ENCODE data around the gene CCDC87. TPM values are rescaled to one million over a fixed set of nuclear protein-coding genes. Genes with fewer than 3 reads are reported as not detected.

The CCDC87 gene
- total and polyA plus RNA-seq, 2 of the 8 experiments (the other 6 are each of a cell fraction or from before 2014, with no cell fraction given), result 0.32 to 0.99 TPM

DNA sequence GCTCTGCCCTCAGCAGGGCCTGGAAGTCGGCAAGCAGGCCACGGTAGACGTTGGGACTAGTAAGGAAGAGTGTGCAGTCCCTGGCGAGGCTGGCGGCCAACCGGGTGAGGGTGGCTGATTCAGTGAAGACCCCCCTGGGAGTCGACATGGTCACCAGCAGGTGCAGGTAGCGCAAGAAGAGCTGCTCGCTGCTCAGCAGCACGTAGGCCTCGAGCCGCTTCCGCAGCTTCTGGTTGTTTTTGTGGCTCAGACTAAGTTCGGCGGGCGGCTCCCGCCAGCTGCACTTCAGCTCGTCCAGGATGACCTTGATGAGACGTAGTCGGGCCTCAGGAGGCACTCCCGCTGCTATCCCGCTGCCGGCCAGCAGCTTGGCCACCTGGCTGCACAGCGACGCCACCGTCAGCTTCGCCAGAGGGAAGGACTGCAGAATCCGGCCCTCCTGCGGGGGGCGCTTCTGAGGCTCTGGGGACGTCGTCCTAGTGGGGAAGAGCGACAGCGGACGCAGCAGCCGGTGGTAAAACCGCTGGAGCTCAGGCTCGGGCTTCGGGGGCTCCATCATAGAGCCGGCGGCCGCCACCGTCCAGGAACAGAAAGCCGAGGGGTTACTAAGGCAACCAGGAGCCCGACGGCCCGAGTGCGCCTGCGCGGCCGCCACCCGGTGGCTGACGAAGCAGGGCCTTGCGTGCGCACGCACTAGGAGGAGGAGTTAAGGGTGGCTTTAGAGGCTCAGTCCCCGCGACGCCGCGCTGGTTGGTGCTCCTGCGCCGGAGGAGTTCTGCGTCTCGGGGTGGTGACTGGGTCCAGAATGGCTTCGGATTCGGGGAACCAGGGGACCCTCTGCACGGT, at the start of gene CCDC87, which contains the start of gene CCS (continued):
- TF ChIP-seq, protein P1, sequence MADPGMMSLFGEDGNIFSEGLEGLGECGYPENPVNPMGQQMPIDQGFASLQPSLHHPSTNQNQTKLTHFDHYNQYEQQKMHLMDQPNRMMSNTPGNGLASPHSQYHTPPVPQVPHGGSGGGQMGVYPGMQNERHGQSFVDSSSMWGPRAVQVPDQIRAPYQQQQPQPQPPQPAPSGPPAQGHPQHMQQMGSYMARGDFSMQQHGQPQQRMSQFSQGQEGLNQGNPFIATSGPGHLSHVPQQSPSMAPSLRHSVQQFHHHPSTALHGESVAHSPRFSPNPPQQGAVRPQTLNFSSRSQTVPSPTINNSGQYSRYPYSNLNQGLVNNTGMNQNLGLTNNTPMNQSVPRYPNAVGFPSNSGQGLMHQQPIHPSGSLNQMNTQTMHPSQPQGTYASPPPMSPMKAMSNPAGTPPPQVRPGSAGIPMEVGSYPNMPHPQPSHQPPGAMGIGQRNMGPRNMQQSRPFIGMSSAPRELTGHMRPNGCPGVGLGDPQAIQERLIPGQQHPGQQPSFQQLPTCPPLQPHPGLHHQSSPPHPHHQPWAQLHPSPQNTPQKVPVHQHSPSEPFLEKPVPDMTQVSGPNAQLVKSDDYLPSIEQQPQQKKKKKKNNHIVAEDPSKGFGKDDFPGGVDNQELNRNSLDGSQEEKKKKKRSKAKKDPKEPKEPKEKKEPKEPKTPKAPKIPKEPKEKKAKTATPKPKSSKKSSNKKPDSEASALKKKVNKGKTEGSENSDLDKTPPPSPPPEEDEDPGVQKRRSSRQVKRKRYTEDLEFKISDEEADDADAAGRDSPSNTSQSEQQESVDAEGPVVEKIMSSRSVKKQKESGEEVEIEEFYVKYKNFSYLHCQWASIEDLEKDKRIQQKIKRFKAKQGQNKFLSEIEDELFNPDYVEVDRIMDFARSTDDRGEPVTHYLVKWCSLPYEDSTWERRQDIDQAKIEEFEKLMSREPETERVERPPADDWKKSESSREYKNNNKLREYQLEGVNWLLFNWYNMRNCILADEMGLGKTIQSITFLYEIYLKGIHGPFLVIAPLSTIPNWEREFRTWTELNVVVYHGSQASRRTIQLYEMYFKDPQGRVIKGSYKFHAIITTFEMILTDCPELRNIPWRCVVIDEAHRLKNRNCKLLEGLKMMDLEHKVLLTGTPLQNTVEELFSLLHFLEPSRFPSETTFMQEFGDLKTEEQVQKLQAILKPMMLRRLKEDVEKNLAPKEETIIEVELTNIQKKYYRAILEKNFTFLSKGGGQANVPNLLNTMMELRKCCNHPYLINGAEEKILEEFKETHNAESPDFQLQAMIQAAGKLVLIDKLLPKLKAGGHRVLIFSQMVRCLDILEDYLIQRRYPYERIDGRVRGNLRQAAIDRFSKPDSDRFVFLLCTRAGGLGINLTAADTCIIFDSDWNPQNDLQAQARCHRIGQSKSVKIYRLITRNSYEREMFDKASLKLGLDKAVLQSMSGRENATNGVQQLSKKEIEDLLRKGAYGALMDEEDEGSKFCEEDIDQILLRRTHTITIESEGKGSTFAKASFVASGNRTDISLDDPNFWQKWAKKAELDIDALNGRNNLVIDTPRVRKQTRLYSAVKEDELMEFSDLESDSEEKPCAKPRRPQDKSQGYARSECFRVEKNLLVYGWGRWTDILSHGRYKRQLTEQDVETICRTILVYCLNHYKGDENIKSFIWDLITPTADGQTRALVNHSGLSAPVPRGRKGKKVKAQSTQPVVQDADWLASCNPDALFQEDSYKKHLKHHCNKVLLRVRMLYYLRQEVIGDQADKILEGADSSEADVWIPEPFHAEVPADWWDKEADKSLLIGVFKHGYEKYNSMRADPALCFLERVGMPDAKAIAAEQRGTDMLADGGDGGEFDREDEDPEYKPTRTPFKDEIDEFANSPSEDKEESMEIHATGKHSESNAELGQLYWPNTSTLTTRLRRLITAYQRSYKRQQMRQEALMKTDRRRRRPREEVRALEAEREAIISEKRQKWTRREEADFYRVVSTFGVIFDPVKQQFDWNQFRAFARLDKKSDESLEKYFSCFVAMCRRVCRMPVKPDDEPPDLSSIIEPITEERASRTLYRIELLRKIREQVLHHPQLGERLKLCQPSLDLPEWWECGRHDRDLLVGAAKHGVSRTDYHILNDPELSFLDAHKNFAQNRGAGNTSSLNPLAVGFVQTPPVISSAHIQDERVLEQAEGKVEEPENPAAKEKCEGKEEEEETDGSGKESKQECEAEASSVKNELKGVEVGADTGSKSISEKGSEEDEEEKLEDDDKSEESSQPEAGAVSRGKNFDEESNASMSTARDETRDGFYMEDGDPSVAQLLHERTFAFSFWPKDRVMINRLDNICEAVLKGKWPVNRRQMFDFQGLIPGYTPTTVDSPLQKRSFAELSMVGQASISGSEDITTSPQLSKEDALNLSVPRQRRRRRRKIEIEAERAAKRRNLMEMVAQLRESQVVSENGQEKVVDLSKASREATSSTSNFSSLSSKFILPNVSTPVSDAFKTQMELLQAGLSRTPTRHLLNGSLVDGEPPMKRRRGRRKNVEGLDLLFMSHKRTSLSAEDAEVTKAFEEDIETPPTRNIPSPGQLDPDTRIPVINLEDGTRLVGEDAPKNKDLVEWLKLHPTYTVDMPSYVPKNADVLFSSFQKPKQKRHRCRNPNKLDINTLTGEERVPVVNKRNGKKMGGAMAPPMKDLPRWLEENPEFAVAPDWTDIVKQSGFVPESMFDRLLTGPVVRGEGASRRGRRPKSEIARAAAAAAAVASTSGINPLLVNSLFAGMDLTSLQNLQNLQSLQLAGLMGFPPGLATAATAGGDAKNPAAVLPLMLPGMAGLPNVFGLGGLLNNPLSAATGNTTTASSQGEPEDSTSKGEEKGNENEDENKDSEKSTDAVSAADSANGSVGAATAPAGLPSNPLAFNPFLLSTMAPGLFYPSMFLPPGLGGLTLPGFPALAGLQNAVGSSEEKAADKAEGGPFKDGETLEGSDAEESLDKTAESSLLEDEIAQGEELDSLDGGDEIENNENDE (IDR thresholded peaks at IDR 0.05; ENCODE audit: insufficient replicate concordance, low read length), result no peak
- TF ChIP-seq, protein P2, sequence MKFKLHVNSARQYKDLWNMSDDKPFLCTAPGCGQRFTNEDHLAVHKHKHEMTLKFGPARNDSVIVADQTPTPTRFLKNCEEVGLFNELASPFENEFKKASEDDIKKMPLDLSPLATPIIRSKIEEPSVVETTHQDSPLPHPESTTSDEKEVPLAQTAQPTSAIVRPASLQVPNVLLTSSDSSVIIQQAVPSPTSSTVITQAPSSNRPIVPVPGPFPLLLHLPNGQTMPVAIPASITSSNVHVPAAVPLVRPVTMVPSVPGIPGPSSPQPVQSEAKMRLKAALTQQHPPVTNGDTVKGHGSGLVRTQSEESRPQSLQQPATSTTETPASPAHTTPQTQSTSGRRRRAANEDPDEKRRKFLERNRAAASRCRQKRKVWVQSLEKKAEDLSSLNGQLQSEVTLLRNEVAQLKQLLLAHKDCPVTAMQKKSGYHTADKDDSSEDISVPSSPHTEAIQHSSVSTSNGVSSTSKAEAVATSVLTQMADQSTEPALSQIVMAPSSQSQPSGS (IDR thresholded peaks at IDR 0.05; ENCODE audit: low read length), result no peak
- TF ChIP-seq TEAD4 (IDR thresholded peaks at IDR 0.05; ENCODE audit: low read depth, low read length), result 0 out of 2 replicates have a peak, but pooled peaks have one; percentile 3
- TF ChIP-seq TAF7 (optimal IDR thresholded peaks at IDR 0.05; ENCODE audit: borderline replicate concordance, low read depth, low read length), result peak; percentile 77
- 0 out of 2 replicates have a peak, but pooled peaks have one; percentile 26 for TF ChIP-seq SP1 (IDR thresholded peaks at IDR 0.05; ENCODE audit: low read depth, low read length)
- no peak for TF ChIP-seq JUN (IDR thresholded peaks at IDR 0.05; ENCODE audit: low read depth, low read length)
- TF ChIP-seq GABPA (IDR thresholded peaks at IDR 0.05; ENCODE audit: borderline replicate concordance, insufficient read depth, low read length), result 0 out of 2 replicates have a peak, but pooled peaks have one; percentile 29
- TF ChIP-seq CREB1 (IDR thresholded peaks at IDR 0.05), result peak; percentile 54
